ENCODE results near the gene TBC1D22B. TPM values are rescaled to one million over a fixed set of nuclear protein-coding genes. Genes with fewer than 3 reads are reported as not detected.

The TBC1D22B gene
- total RNA-seq, 1 experiment from 2014 or later = 12.9 TPM

DNA sequence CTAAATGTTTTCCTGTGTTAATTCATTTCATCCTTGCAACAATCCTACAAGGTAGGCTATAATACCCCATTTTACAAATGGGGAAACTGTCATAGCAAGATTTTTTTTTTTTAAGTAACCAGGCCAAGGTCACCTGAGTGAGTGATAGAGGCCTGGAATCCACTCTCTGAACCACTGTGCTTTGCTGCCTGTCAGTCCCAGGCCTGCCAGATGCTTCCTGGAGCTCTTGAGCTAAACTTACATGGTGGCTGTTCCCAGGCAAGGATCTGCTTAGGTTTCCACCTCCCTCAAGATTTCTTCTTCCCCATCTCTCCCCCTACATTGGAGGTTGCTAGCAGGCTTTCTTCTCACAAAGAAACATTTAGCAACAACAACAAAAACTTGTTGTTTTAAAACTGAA is 63.5 kb downstream of the TBC1D22B start:
- peaks cover 2 to 14% (median 6%) of the 10 kb centered on the region in 3 experiments; a peak in 6 of 7 replicates for H3K36me3 Mint-ChIP-seq (ENCODE audit: insufficient read depth in 1 of 3, low read depth in 3 of 3)
- Histone ChIP-seq H3K9me3 (ENCODE audit: control insufficient read depth, low read depth, low read length) (no peaks in the 10 kb centered on the region), H3K27ac (ENCODE audit: insufficient read length, low read depth, low read length) (no peak overlapping the region), H2AFZ (ENCODE audit: low read length) (no peak overlapping the region), H2BK120ac (ENCODE audit: low read depth, low read length, poor library complexity, severe bottlenecking) (no peak overlapping the region), H3K14ac (ENCODE audit: insufficient read depth, low read length) (no peak overlapping the region), H2BK15ac (ENCODE audit: low read depth, low read length) (no peak overlapping the region), H4K20me1 (ENCODE audit: control insufficient read depth, insufficient read depth, insufficient read length) (no peaks in the 10 kb centered on the region), H3K4me1 (ENCODE audit: insufficient read depth, low read length) (no peaks in the 10 kb centered on the region), H3K23ac (ENCODE audit: insufficient read length, low read depth, low read length) (no peak overlapping the region), H3K9ac (ENCODE audit: extremely low read depth, insufficient read length, low read length) (no peak overlapping the region), H3K18ac (ENCODE audit: insufficient read length, low read depth, low read length) (no peak overlapping the region), H3K4me2 (ENCODE audit: insufficient read depth, insufficient read length, low read length) (no peak overlapping the region), H3K23me2 (ENCODE audit: insufficient read length, low read depth, low read length, poor library complexity, severe bottlenecking) (no peaks in the 10 kb centered on the region), H2BK5ac (ENCODE audit: insufficient read length, low read length) (no peak overlapping the region), H4K5ac (ENCODE audit: insufficient read length, low read depth, low read length) (no peak overlapping the region), H4K91ac (ENCODE audit: insufficient read length, low read depth, low read length) (no peak overlapping the region), H4K8ac (replicated peaks; ENCODE audit: insufficient read length, low read depth, low read length) (no peak overlapping the region), H2AK5ac (ENCODE audit: insufficient read length, low read length) (no peak overlapping the region), H3K79me1 (ENCODE audit: insufficient read depth, low read depth, low read length, poor library complexity, severe bottlenecking) (no peaks in the 10 kb centered on the region), H3T11ph (ENCODE audit: low read length) (no peak overlapping the region), H3K56ac (ENCODE audit: insufficient read length, low read depth, low read length) (no peak overlapping the region), H3K27me3 (ENCODE audit: insufficient read depth, low read length) (no peaks in the 10 kb centered on the region), H3K79me2 (ENCODE audit: insufficient read depth, low read length) (no peaks in the 10 kb centered on the region), H2BK12ac (ENCODE audit: insufficient read length, low read depth, low read length) (no peak overlapping the region), H3K4ac (ENCODE audit: low read depth, low read length) (no peak overlapping the region), H2BK20ac (ENCODE audit: low read depth, low read length, poor library complexity, severe bottlenecking) (no peak overlapping the region)
- no peak for DNase-seq
- H3K4me3 Mint-ChIP-seq = no peak overlapping the region
- H3K9me3 Mint-ChIP-seq = no peaks in the 10 kb centered on the region
- H3K4me1 Mint-ChIP-seq = peaks cover 2 to 8% of the 10 kb centered on the region in 2 experiments; a peak in 3 of 4 replicates
- TF ChIP-seq, protein P1, sequence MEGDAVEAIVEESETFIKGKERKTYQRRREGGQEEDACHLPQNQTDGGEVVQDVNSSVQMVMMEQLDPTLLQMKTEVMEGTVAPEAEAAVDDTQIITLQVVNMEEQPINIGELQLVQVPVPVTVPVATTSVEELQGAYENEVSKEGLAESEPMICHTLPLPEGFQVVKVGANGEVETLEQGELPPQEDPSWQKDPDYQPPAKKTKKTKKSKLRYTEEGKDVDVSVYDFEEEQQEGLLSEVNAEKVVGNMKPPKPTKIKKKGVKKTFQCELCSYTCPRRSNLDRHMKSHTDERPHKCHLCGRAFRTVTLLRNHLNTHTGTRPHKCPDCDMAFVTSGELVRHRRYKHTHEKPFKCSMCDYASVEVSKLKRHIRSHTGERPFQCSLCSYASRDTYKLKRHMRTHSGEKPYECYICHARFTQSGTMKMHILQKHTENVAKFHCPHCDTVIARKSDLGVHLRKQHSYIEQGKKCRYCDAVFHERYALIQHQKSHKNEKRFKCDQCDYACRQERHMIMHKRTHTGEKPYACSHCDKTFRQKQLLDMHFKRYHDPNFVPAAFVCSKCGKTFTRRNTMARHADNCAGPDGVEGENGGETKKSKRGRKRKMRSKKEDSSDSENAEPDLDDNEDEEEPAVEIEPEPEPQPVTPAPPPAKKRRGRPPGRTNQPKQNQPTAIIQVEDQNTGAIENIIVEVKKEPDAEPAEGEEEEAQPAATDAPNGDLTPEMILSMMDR (conservative IDR thresholded peaks at IDR 0.05) = no peak
- H3K27me3 Mint-ChIP-seq (ENCODE audit: low read depth) = no peaks in the 10 kb centered on the region
- no peak overlapping the region for H3K27ac Mint-ChIP-seq
